ENCODE data around the gene FOXP1. TPM values are rescaled to one million over a fixed set of nuclear protein-coding genes. Genes with fewer than 3 reads are reported as not detected.

The FOXP1 gene
- total and polyA plus RNA-seq, 2 donors (not counting 1 experiment from before 2014, with no cell fraction given) = 91.1 to 508 TPM

DNA sequence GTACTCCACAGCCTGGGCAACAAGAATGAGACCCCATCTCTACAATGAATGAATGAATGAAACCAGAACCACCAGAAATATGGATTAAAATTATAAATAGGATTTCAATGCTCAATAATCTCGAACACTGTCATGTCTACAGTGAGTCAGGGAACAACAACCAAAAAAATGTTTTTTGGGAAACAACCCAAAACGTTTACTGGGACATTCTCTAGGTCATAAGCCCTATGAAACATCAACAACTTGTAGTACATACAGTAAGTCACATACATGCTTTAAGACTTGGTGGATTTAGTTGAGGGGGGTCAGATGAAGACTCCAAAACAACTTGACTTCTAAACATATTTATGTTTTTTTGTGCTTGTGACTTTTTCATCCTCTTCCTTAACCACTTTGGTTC is 511.2 kb downstream of the FOXP1 start:
- ChIA-PET POLR2A (no interaction called here), CTCF (interaction anchor here (1.0 to 5.5 kb wide), 3 partner anchors 9 to 67 kb away, joined by 3 to 64 read pairs (median 4); no protein-coding TSS in a partner anchor)
- peak overlapping the region in 1 of 2 donors; percentile 77 for H3K27ac ChIP-seq (ENCODE audit: low read length in 2 of 2)
- no peak overlapping the region for H2AFZ ChIP-seq (ENCODE audit: insufficient read depth, low read depth, low read length, poor library complexity, severe bottlenecking)
- WGBS (ENCODE audit: insufficient coverage) = no CpG with 5 or more reads among the region's 2 CpGs
- H3K36me3 ChIP-seq (replicated peaks in 1 of 2; ENCODE audit: control extremely low read depth in 1 of 2, control insufficient read depth in 1 of 2, extremely low read depth in 1 of 2, insufficient read depth in 2 of 2, low read length in 1 of 2) = peaks cover 0 to 10% of the 10 kb centered on the region in 2 experiments
- H3K4me2 ChIP-seq (replicated peaks; ENCODE audit: low read depth, low read length, poor library complexity, severe bottlenecking) = no peak overlapping the region
- H3K79me2 ChIP-seq (ENCODE audit: control insufficient read depth, insufficient read depth, low read length) = peaks cover 96% of the 10 kb centered on the region
- DNase-seq (no peak), ATAC-seq (ENCODE audit: low read depth) (no peak)
- H3K27ac Mint-ChIP-seq = peak overlapping the region; percentile 79
- intact Hi-C loops (cut with micrococcal nuclease) = loop anchor here (10.0 kb wide), 1 partner anchor 517 kb away; no protein-coding TSS in a partner anchor
- no peaks in the 10 kb centered on the region for H3K9me3 ChIP-seq (ENCODE audit: control extremely low read depth in 1 of 3, control insufficient read depth in 2 of 3, insufficient read depth in 1 of 3, low read length in 2 of 3)
- TF ChIP-seq, protein P1, sequence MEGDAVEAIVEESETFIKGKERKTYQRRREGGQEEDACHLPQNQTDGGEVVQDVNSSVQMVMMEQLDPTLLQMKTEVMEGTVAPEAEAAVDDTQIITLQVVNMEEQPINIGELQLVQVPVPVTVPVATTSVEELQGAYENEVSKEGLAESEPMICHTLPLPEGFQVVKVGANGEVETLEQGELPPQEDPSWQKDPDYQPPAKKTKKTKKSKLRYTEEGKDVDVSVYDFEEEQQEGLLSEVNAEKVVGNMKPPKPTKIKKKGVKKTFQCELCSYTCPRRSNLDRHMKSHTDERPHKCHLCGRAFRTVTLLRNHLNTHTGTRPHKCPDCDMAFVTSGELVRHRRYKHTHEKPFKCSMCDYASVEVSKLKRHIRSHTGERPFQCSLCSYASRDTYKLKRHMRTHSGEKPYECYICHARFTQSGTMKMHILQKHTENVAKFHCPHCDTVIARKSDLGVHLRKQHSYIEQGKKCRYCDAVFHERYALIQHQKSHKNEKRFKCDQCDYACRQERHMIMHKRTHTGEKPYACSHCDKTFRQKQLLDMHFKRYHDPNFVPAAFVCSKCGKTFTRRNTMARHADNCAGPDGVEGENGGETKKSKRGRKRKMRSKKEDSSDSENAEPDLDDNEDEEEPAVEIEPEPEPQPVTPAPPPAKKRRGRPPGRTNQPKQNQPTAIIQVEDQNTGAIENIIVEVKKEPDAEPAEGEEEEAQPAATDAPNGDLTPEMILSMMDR (IDR thresholded peaks at IDR 0.05) = no peak
- no peak for TF ChIP-seq EZH2 (IDR thresholded peaks at IDR 0.05; ENCODE audit: borderline replicate concordance, insufficient read depth, low read depth, low read length, poor library complexity, severe bottlenecking)
- H3K27me3 ChIP-seq (replicated peaks in 1 of 4; ENCODE audit: control extremely low read depth in 1 of 4, control insufficient read depth in 3 of 4, insufficient read depth in 4 of 4, low read length in 3 of 4) = no peaks in the 10 kb centered on the region
- peaks cover 34% of the 10 kb centered on the region for H4K20me1 ChIP-seq (ENCODE audit: control insufficient read depth, insufficient read depth, low read length, poor library complexity, severe bottlenecking)
- H3K4me1 ChIP-seq (ENCODE audit: control insufficient read depth in 2 of 2, insufficient read depth in 2 of 2, low read length in 2 of 2) = peaks cover 49 to 61% of the 10 kb centered on the region in 2 donors
- no peak overlapping the region for H3K9ac ChIP-seq (ENCODE audit: low read length)
- H3K4me3 Mint-ChIP-seq = no peak overlapping the region
- no peaks in the 10 kb centered on the region for H3K27me3 Mint-ChIP-seq
- H3K9me3 Mint-ChIP-seq (ENCODE audit: insufficient read depth) = no peaks in the 10 kb centered on the region
- peaks cover 84% of the 10 kb centered on the region for H3K4me1 Mint-ChIP-seq
- no peak overlapping the region for H3K4me3 ChIP-seq (ENCODE audit: control extremely low read depth in 1 of 5, extremely low read depth in 1 of 5, insufficient read depth in 1 of 5, low read depth in 2 of 5, low read length in 4 of 5)

Data from B cell (primary cell).